Effector memory CD8-positive, alpha-beta T cell (primary cell): Measurements from ENCODE around the gene MAP7D1.

ENCODE experiments used
- ATAC-seq: fragments of 150-1000 bp; cut with Tn5 transposase; replicated peaks from 2 replicates; pipeline ENCODE4 v1.10.0; 2021; ENCODE audit warnings: mild to moderate bottlenecking, moderate library complexity
- DNase-seq, 3 experiments: peaks; one replicate each; pipeline ENCODE4 v3.0.0; 2021
- H3K27ac Mint-ChIP-seq, 2 donors: one replicate each; pipeline ENCODE4 v1.8.0; 2022; ENCODE audit warnings: mild to moderate bottlenecking in 2 of 2, mixed read lengths in 2 of 2, moderate library complexity in 2 of 2
- H3K27me3 Mint-ChIP-seq, 2 donors: one replicate each; pipeline ENCODE4 v1.8.0; 2022; ENCODE audit warnings: mixed read lengths in 2 of 2
- H3K36me3 Mint-ChIP-seq: one replicate; pipeline ENCODE4 v1.8.0; 2022; ENCODE audit warnings: mild to moderate bottlenecking, moderate library complexity, mixed read lengths; ENCODE audit not compliant: insufficient read depth
- H3K4me1 Mint-ChIP-seq, 2 donors: one replicate each; pipeline ENCODE4 v1.8.0; 2022; ENCODE audit warnings: low read depth in 2 of 2, mixed read lengths in 2 of 2
- H3K4me3 Mint-ChIP-seq, 2 donors: one replicate each; pipeline ENCODE4 v1.8.0; 2022; ENCODE audit warnings: mild to moderate bottlenecking in 2 of 2, mixed read lengths in 2 of 2, moderate library complexity in 2 of 2
- H3K9me3 Mint-ChIP-seq, 2 donors: one replicate each; pipeline ENCODE4 v1.8.0; 2022; ENCODE audit warnings: mixed read lengths in 2 of 2

MAP7D1 gene

DNA sequence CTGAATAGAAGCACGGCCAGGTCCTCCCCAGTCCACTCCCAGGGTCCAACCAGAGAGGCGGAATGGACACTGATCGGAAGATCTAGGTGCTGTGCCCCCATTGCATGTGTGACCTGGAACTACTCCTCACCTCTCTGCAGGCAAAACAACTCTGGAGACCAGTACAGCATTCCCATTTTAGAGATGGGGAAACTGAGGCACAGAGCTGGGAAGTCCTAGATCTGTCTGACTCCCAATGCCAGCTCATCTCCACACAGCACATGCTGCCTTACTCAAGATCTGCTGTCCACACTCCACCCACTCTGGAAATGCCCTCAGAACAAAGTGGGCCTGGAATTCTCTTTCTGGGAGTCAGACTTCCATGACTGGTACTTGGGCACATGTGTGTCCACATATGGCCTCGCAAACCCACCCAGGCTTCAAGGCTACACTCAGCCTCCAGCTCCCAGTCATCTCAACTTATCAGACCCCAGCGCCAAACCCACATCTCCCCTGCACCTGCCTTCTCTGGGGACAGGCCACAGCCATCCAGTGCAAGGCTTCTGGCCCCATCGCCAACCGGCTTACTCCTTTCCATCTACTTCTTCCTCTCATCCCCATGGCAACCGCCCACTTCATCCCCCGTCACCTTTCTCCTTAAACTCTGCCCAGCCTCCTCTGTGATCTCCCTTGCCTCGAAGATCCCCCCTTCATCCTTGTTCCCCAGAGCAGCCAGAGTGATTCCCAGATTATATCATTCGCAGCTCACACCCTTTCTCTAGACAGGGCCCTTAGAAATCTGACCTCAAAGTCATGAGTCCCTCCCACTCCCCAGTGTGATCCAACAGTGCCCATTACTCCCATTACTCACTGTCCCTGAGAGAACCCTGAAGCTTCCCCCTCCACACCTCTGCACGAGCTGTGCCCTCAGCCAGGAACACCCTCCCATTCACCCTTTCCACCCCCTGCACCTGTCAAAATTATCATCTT lies 33.6 kb upstream of the MAP7D1 start:
- Mint-ChIP-seq H3K27ac (no peak overlapping the region), H3K9me3 (no peaks in the 10 kb centered on the region), H3K4me3 (no peak overlapping the region), H3K27me3 (peaks cover 55 to 75% of the 10 kb centered on the region in 2 donors), H3K4me1 (peaks cover 16 to 17% of the 10 kb centered on the region in 2 donors), H3K36me3 (peaks cover 2% of the 10 kb centered on the region)
- ATAC-seq (no peak), DNase-seq (no peak)

DNA sequence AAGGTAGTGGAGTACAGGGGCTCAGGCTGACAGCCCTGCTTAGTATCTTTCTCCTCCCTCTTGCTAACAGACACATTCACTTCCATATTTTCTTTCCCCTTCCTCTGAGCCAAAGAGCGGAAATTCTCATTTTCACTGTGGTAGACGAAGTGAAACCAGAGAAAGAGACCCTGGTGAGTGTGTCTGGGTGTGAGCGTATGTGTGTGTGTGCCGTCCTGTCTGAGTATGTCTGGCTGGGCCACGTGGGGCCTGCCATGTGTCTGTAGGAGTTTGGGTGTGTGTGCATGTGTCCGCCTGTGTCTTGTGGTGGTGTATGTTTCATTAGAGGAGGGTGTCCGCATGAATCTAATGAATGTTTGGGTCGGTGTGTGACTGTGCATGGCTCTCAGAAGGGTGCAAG lies 32.6 kb upstream of the MAP7D1 start:
- Mint-ChIP-seq H3K27ac (no peak overlapping the region), H3K36me3 (peaks cover 2% of the 10 kb centered on the region), H3K27me3 (peaks cover 55 to 69% of the 10 kb centered on the region in 2 donors), H3K4me3 (peak overlapping the region in 1 of 2 donors; percentile 3), H3K4me1 (peaks cover 16 to 17% of the 10 kb centered on the region in 2 donors), H3K9me3 (no peaks in the 10 kb centered on the region)
- DNase-seq, result no peak
- ATAC-seq, result peak; percentile 59

DNA sequence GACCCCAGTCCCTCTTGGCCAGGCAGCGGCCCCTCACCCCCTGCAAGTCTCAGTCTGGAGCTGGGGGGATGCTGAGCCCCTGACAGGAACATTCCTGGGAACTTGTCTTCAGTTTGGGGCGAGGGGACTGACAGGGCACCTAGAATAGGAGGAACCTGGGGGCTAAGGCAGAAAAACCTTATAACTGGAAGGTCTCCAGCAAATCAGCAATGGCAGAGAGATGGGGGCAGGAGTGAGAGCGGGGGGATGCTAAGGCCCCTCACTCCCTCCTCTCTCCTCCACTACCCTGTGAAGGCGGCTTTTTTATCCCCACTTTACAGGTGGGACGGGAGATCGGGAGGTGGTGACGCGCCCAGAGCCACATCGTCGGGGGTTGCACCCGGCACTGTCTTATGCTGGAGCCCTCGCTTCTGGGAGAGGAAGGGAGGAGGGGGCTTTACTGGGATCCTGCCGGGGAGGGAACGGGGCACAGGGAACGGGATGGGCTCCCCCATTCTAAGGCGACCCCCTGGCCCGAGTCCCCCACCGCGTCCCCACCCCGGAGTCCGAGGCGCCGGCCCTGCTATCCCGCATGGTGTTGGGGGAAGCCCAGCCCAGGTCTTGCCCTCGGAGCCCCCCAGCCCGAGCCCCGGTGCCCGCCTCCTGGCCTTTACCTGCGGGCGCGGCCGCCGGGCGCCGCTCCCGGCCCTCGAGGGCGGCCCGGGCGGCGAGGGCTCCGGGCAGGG lies 31.4 kb upstream of the MAP7D1 start:
- Mint-ChIP-seq H3K4me3 (peak overlapping the region; percentile 70 to 72), H3K9me3 (no peaks in the 10 kb centered on the region), H3K36me3 (peaks cover 2% of the 10 kb centered on the region), H3K4me1 (peaks cover 16 to 17% of the 10 kb centered on the region in 2 donors), H3K27ac (no peak overlapping the region), H3K27me3 (peaks cover 55 to 63% of the 10 kb centered on the region in 2 donors)
- no peak for ATAC-seq
- no peak for DNase-seq

DNA sequence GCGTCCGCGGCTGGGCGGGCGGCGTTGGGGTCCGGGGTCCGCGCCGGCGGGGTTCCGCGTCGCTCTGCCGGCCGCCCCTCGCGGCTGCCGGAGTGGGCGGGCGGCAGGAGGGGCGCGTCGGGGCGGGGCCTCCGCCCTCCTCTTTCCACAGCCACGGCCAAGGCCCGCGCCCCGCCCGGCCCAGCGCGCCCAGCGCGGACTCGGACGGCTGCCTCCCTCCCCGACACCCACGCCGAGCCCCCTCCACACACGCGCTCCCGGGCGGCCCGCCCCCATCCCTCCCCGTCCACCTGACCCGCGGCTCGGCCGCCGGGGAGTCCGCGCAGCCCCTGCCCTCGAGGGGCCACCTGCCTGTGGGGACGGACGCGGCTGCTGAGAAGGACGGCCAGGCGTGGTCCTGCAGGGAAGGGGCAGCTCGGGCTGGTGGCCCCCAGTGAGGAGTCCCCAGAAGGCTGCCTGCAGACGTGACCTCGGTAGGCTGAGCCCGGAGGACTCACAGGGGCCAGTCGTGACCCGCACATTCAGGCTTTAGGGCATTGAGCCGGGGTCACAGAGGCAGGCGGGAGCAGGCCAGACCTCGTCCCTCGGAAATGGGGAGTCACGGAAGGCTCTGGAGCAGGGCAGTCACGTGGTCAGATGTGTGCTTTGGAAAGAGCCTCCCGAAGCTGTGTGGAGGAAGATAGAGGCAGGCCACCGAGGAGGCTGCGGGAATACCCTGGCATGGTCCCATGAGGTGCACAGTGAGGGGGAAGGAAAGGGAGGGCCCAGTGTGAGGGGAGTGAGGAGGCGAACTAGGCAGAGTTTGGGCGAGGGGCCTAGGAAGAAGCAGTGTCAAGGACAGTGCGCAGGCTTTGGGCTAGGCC lies 30.6 kb upstream of the MAP7D1 start, which contains the start of gene COL8A2:
Gene COL8A2 (minus strand): TSS at position 94 of the 863 bp plus-strand sequence. CDS start 24,980 bp downstream, outside the sequence.
- peak within 1 kb of the TSS; percentile 70 to 72 for H3K4me3 Mint-ChIP-seq
- peak; percentile 51 for ATAC-seq
- H3K36me3 Mint-ChIP-seq, result peaks cover 2% of the 10 kb centered on the region
- H3K27ac Mint-ChIP-seq, result no peak within 1 kb of the TSS
- peaks cover 48 to 56% of the 10 kb centered on the region in 2 donors for H3K27me3 Mint-ChIP-seq
- no peaks in the 10 kb centered on the region for H3K9me3 Mint-ChIP-seq
- H3K4me1 Mint-ChIP-seq, result peaks cover 16 to 17% of the 10 kb centered on the region in 2 donors
- DNase-seq, result no peak

DNA sequence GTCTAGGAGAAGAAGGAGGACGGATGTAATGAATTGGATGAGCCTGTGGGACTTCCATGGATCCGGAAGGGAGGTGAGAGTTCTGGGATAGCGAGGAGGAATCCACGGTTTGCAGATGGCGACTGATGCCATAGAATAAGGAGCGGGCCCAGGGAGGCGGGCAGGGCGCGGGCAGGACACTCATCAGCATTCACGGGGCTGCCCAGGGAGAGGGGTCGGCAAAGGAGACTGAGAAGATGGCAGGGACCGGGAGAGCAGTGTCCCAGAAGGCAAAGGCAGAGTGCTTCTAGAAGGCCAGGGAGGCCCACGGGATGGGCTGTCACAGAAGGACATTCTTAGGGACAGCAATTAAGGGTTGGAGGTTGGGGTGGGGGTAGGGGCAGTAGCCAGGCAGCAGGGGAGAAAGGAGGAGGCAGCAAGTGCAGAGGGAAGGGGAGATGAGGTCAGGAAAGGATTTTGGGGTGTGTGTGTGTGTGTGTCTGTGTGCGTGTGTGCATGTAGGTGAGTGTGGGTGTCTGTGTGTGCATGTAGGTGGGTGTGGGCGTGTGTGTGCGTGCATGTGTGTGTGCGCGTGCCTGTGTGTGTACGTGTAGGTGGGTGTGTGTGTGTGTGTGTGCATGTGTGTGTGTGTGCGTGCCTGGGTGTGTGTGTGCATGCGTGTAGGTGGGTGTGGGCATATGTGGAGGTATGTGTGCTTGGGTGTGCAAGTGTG lies 29.8 kb upstream of the MAP7D1 start:
- no peak for ATAC-seq
- Mint-ChIP-seq H3K27ac (no peak overlapping the region), H3K27me3 (peaks cover 48 to 55% of the 10 kb centered on the region in 2 donors), H3K4me3 (peak overlapping the region; percentile 48 to 52), H3K9me3 (no peaks in the 10 kb centered on the region), H3K36me3 (peaks cover 2% of the 10 kb centered on the region), H3K4me1 (peaks cover 16 to 17% of the 10 kb centered on the region in 2 donors)
- DNase-seq, result no peak

DNA sequence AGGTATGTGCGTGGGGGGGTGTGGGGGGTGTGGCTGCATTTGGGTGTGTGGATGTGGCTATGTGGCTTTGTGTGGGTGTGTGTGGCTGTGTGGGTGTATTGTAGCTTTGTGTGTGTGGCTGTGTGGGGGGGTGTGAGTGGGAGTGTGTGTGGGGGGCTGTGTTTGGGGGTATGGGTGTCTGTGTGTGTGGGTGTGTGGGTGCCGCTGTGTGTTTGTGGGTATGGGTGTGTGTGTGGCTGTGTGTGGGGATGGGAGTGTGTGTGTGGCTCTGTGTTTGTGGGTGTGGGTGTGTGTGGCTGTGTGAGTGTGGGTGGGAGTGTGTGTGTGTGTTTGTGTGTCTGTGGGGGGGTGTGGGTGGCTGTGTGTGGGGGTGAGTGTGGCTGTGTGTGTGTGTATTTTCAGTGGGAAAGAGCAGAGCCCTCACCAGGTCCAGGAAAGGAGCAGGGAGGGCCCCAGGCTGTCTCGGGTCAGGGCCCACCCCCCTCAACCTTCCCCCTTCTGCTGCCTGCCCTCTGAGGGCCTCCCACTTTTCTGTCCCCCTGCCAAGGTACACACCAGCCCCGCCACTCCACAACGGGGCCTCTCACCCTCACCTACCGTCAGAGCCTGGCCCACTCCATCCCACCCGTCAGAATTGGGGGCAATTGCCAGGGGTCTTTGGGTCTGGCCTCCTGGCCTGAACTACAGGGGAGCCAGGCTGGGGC lies 29.0 kb upstream of the MAP7D1 start:
- Mint-ChIP-seq H3K27ac (no peak overlapping the region), H3K9me3 (no peaks in the 10 kb centered on the region), H3K36me3 (peaks cover 2% of the 10 kb centered on the region), H3K4me1 (peaks cover 16 to 17% of the 10 kb centered on the region in 2 donors), H3K4me3 (no peak overlapping the region), H3K27me3 (peaks cover 42 to 47% of the 10 kb centered on the region in 2 donors)
- ATAC-seq (no peak), DNase-seq (no peak)

DNA sequence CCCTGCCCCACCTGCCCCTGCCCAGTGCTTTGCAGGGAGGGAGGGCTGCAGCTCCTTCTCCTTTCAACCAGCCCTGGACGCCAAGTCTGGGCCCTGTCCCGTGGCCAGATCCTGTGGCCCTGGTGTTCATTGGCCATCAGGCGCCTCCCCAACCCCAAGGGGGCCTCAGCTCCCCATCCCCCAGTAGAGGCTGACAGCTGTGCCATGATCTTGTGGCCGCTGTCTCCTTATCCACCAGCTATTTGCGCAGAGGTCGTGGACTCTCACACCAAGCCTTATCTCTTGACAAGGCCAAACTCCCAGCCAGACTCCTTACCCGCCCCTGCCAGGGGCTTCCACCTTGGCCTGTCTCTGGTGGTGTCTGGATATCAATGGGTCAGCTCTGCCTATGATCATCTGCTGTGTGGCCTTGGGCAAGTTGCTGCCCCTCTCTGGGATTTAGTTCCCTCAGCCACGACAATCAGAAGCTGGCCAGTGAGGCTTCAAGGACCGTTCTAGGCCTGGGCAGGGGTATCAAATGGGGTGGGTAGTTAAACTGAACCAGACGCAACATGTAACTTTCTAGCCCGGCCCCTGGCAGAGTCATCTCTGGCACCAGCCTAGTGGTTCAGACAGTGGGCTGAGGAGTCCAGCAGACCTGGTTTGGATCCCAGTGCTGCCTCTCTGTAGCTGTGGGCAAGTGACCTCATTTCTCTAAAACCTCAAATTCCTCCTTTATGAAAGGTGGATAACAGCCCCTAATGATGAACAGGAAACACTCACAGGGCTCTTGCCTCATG lies 27.6 kb upstream of the MAP7D1 start:
- ATAC-seq, result no peak
- H3K4me1 Mint-ChIP-seq, result peaks cover 12 to 16% of the 10 kb centered on the region in 2 donors
- H3K27ac Mint-ChIP-seq, result peak overlapping the region in 1 of 2 donors; percentile 18
- peaks cover 28 to 34% of the 10 kb centered on the region in 2 donors for H3K27me3 Mint-ChIP-seq
- H3K36me3 Mint-ChIP-seq, result peaks cover 2% of the 10 kb centered on the region
- H3K4me3 Mint-ChIP-seq, result no peak overlapping the region
- no peak for DNase-seq
- H3K9me3 Mint-ChIP-seq, result no peaks in the 10 kb centered on the region

DNA sequence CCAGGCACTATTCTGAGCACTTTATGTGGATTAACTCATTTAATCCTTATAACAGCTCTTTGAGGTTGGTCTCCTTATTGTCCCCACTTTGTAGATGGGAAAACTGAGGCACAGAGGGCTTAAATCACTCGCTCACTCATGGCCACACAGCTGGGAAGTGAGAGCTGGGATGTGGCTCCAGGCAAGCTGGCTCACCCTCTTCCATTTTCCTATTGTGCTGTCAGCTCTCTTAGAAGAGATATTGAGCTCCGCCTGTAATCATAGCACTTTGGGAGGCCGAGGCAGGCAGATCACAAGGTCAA lies 27.1 kb upstream of the MAP7D1 start:
- no peaks in the 10 kb centered on the region for H3K9me3 Mint-ChIP-seq
- peaks cover 10 to 13% of the 10 kb centered on the region in 2 donors for H3K4me1 Mint-ChIP-seq

DNA sequence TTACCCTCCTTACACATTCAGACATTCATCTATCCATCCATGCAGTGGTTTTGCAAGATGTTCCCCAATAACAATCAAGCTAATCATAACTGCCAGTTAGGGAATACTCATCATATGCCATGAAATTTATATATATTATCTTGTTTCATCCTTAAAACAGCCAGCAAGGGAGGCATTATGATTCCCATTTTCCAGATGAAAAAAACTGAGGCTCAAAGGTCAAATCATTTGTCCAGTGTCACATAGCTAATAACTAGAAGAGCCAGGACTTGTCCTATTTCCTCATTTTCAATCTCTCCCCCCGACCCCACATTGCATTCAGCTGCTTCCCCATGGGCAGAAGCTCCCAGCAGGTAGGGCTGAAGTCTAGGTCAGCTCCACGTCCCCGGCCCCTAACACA lies 23.9 kb upstream of the MAP7D1 start:
- H3K9me3 Mint-ChIP-seq, result no peaks in the 10 kb centered on the region
- no peak for DNase-seq
- no peaks in the 10 kb centered on the region for H3K27me3 Mint-ChIP-seq
- no peak overlapping the region for H3K4me3 Mint-ChIP-seq
- H3K4me1 Mint-ChIP-seq, result no peaks in the 10 kb centered on the region
- no peak for ATAC-seq
- peaks cover 6% of the 10 kb centered on the region for H3K36me3 Mint-ChIP-seq
- H3K27ac Mint-ChIP-seq, result no peak overlapping the region

More for the DNA sequence above, 27.1 kb upstream of the MAP7D1 start:
- ATAC-seq (no peak), DNase-seq (no peak)
- peaks cover 22 to 28% of the 10 kb centered on the region in 2 donors for H3K27me3 Mint-ChIP-seq
- H3K36me3 Mint-ChIP-seq, result peaks cover 2% of the 10 kb centered on the region
- H3K4me3 Mint-ChIP-seq, result no peak overlapping the region
- H3K27ac Mint-ChIP-seq, result no peak overlapping the region

DNA sequence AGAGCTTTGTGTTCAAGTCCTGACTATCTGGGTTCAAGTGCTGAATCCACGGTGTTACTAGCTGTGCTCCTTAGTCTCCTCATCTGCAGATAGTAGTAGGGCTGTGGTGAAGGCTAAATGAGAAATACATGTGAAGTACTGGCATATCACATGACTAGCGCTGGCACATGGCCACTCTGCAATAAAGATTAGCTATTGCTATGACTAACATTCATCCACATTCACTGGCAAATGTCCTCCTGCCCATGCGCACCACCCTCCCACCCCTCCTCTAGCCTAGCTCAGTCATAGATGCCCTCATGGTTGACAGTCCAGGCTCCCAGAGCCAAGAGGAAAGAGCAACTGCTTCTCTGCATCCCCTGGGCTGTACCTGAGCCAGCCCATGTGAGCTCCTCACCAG lies 22.5 kb upstream of the MAP7D1 start:
- Mint-ChIP-seq H3K4me3 (no peak overlapping the region), H3K27me3 (no peaks in the 10 kb centered on the region), H3K4me1 (no peaks in the 10 kb centered on the region), H3K27ac (no peak overlapping the region), H3K36me3 (peaks cover 10% of the 10 kb centered on the region), H3K9me3 (no peaks in the 10 kb centered on the region)
- DNase-seq (no peak), ATAC-seq (no peak)

DNA sequence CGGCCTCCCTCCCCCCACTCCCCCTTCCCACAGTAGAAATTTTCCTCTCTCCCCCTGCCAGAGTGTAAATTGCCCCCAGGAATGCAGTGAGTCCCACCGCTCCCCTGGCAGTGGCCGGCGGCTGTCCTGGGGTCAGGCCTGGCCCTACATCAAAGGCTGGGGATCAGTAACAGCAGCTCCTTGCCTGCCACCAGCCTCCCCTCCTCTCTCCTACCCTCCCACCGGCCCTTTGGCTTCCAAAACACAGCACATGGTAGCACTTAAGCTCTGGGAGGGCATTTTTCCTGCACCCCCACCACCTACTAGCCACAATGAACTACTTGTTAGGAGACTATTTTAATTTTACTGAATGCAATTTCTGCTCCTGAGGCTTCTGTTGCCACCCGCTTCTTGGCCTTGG lies 21.9 kb upstream of the MAP7D1 start:
- no peak for ATAC-seq
- H3K36me3 Mint-ChIP-seq, result peaks cover 16% of the 10 kb centered on the region
- H3K4me3 Mint-ChIP-seq, result no peak overlapping the region
- H3K4me1 Mint-ChIP-seq, result no peaks in the 10 kb centered on the region
- DNase-seq, result no peak
- H3K9me3 Mint-ChIP-seq, result no peaks in the 10 kb centered on the region
- H3K27ac Mint-ChIP-seq, result no peak overlapping the region
- no peaks in the 10 kb centered on the region for H3K27me3 Mint-ChIP-seq
